Measurements from ENCODE around the gene MYO1E.

The MYO1E gene

GRCh38 chr15:59230531-59231055 is 142.1 kb downstream of the MYO1E start:
- TF ChIP-seq POLR2A (IDR thresholded peaks at IDR 0.05; ENCODE audit: low read depth, low read length), result no peak
- FAIRE-seq (no peak), DNase-seq (ENCODE audit: insufficient read length, low spot score) (no peak)

GRCh38 chr15:59229453-59229852 is 143.2 kb downstream of the MYO1E start:
- no peak for FAIRE-seq
- no peak for TF ChIP-seq POLR2A (IDR thresholded peaks at IDR 0.05; ENCODE audit: low read depth, low read length)

GRCh38 chr15:59229015-59229414 is 143.7 kb downstream of the MYO1E start:
- FAIRE-seq (no peak), DNase-seq (ENCODE audit: insufficient read length, low spot score) (no peak)
- TF ChIP-seq POLR2A (IDR thresholded peaks at IDR 0.05; ENCODE audit: low read depth, low read length), result no peak

More at GRCh38 chr15:59229453-59229852, 143.2 kb downstream of the MYO1E start:
- no peak for DNase-seq (ENCODE audit: insufficient read length, low spot score)

DNA sequence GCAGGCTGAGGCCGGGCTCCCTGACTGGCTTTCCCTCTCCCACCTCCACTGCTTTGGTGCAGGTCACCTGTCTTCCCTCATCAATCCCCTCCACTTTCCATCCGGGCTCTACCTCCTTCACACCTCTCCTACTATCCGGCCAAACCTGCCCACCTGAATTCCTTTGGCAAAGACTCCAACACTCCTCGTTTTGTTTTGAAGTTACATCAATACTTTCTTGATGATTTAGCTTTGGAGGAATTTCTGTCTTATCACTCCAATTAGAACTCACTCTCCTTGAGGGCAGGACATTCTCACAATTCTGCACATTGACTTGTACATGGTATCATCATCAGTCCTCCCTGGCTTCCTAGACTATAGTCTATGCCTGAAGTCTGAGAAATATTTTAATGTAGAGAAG is 145.7 kb downstream of the MYO1E start:
- DNase-seq (ENCODE audit: insufficient read length, low spot score) (no peak), FAIRE-seq (no peak)
- no peak for TF ChIP-seq POLR2A (IDR thresholded peaks at IDR 0.05; ENCODE audit: low read depth, low read length)

GRCh38 chr15:59224474-59224873 is 148.2 kb downstream of the MYO1E start:
- FAIRE-seq, result no peak
- TF ChIP-seq POLR2A (IDR thresholded peaks at IDR 0.05; ENCODE audit: low read depth, low read length), result no peak
- no peak for DNase-seq (ENCODE audit: insufficient read length, low spot score)

- no peak for DNase-seq (ENCODE audit: insufficient read length, low spot score)
- FAIRE-seq, result no peak
- TF ChIP-seq POLR2A (IDR thresholded peaks at IDR 0.05; ENCODE audit: low read depth, low read length), result no peak
These were observed 148.9 kb downstream of the MYO1E start for GRCh38 chr15:59223736-59224135.

- DNase-seq (ENCODE audit: insufficient read length, low spot score), result no peak
- no peak for TF ChIP-seq POLR2A (IDR thresholded peaks at IDR 0.05; ENCODE audit: low read depth, low read length)
- FAIRE-seq, result no peak
These were observed 149.6 kb downstream of the MYO1E start for GRCh38 chr15:59222906-59223550.

DNA sequence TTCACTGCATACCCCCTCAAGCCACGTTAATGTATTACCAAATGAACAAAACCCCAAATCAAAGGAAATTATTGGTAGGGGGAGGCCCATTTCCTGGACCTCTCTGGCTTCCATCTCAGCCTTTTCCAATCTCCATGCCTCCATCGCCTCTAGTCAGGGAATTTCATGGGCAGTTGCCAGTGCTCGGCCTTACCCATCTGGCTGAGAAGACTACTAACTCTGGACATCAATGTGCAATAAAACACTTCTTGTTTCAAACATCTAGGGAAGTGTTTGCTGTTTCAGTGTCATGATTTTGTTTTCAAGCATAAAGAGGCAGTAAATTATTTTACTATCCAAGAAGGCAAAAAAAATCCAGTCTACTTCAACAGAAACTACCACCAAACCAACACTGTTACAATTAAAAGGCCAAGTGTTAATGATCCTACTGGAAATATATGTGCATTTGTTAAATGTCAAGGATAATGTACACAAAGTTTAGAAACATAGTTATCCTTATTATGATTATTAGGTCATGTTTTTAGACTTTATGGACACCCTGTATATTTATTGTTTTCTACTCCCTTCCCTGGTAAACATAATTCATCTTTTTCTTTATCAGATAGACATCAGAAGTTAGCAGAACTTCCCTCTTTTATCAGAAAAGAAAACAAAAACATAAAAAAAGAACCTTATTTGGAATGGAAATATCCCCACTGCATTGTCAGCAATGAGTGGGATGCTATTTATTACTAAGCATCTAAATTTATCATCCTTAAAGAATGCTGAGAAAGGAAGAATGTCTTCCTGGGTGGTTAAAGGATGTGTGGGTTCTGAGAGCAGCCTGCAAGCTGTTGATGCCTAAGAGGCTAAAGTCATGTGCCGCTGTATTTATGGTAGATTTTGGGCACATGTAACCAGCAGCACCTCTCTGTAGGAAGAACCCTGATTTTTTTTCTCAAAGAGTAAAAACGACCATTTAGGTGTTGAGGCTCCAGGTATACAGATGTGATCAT is 150.9 kb downstream of the MYO1E start:
- no peak for FAIRE-seq
- no peak for TF ChIP-seq POLR2A (IDR thresholded peaks at IDR 0.05; ENCODE audit: low read depth, low read length)
- peak; percentile 45 for DNase-seq (ENCODE audit: insufficient read length, low spot score)

- no peak for TF ChIP-seq POLR2A (IDR thresholded peaks at IDR 0.05; ENCODE audit: low read depth, low read length)
- FAIRE-seq (no peak), DNase-seq (ENCODE audit: insufficient read length, low spot score) (no peak)
These were observed 154.0 kb downstream of the MYO1E start for GRCh38 chr15:59218710-59219109.

GRCh38 chr15:59217876-59218498 is 154.7 kb downstream of the MYO1E start:
- DNase-seq (ENCODE audit: insufficient read length, low spot score) (no peak), FAIRE-seq (no peak)
- TF ChIP-seq POLR2A (IDR thresholded peaks at IDR 0.05; ENCODE audit: low read depth, low read length), result no peak

GRCh38 chr15:59216911-59217310 is 155.8 kb downstream of the MYO1E start:
- no peak for DNase-seq (ENCODE audit: insufficient read length, low spot score)
- TF ChIP-seq POLR2A (IDR thresholded peaks at IDR 0.05; ENCODE audit: low read depth, low read length), result no peak
- no peak for FAIRE-seq

GRCh38 chr15:59210186-59210585 is 162.5 kb downstream of the MYO1E start:
- FAIRE-seq (no peak), DNase-seq (ENCODE audit: insufficient read length, low spot score) (no peak)
- TF ChIP-seq POLR2A (IDR thresholded peaks at IDR 0.05; ENCODE audit: low read depth, low read length), result no peak

DNA sequence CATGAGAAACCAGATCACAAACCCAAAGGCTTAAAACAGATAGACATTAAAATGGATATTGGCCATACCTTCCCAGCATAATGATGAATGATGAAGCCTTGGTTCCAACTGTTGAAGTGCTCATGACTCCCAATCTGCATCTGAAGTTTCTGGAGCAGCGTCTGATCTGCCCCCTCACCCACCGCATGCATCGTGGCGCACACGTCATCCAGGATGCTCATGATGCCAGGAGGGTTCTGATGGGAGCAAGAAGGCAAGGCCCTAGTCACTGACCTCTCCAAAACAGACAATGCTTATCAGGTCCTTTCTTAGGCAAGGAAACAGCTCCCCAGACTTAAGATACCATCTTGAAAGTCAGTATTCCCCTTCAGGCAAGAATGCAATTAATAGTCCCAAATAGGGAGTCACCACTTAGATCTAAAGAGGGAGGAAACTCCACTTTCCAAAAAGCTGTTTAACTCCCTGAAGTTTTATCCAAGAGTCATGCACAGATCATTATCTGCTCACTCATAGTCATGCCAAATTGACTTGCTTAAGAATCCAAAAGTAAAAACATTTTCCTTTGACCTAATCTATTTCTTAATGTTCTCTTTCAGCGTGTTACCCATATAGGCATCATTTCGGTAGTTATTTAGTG is 163.9 kb downstream of the MYO1E start:
- no peak for FAIRE-seq
- DNase-seq (ENCODE audit: insufficient read length, low spot score), result no peak
- TF ChIP-seq POLR2A (IDR thresholded peaks at IDR 0.05; ENCODE audit: low read depth, low read length), result no peak
